ENCODE measurements around the gene MINDY4. TPM values are rescaled to one million over a fixed set of nuclear protein-coding genes. Genes with fewer than 3 reads are reported as not detected.

Gene MINDY4
- total and polyA plus RNA-seq, 8 donors, result 1.6 to 22.8 (median 6.4) TPM; not detected in 1

DNA sequence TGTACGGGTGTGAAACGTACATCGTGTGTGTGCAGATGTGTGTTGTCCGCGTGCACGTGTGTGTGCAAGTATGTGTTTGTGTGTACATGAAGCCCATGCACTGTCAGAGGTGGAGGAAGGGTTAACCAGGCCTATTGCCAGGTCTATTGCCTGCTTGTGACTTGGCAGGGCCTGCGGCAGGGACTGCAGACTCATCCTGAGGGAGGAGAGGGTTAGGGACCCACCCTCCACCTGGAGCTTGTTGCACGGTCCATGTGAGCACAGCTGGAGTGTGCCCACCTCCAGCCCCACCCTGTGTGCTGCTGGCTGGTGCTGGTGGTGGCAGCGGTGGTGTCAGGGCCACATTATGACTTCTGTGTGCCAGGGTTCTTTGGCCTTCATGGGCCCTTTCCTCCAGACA is 133.3 kb downstream of the MINDY4 start:
- Histone ChIP-seq H3K27me3 (peaks cover 0 to 5% (median 0%) of the 10 kb centered on the region in 3 donors), H3K4me3 (no peak overlapping the region), H3K9me3 (no peaks in the 10 kb centered on the region), H3K4me1 (peaks cover 7 to 55% (median 25%) of the 10 kb centered on the region in 4 donors), H3K36me3 (no peaks in the 10 kb centered on the region), H3K27ac (no peak overlapping the region)
- intact Hi-C loops (cut with DNase I; ENCODE audit: low total_unique reads), result no loop called here
- TF ChIP-seq POLR2AphosphoS5 (IDR thresholded peaks at IDR 0.05), result no peak
- TF ChIP-seq, protein P1, sequence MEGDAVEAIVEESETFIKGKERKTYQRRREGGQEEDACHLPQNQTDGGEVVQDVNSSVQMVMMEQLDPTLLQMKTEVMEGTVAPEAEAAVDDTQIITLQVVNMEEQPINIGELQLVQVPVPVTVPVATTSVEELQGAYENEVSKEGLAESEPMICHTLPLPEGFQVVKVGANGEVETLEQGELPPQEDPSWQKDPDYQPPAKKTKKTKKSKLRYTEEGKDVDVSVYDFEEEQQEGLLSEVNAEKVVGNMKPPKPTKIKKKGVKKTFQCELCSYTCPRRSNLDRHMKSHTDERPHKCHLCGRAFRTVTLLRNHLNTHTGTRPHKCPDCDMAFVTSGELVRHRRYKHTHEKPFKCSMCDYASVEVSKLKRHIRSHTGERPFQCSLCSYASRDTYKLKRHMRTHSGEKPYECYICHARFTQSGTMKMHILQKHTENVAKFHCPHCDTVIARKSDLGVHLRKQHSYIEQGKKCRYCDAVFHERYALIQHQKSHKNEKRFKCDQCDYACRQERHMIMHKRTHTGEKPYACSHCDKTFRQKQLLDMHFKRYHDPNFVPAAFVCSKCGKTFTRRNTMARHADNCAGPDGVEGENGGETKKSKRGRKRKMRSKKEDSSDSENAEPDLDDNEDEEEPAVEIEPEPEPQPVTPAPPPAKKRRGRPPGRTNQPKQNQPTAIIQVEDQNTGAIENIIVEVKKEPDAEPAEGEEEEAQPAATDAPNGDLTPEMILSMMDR (IDR thresholded peaks at IDR 0.05), result no peak
- TF ChIP-seq POLR2A (IDR thresholded peaks at IDR 0.05), result no peak
- no peak for TF ChIP-seq EP300 (IDR thresholded peaks at IDR 0.05)
- WGBS, 5 donors, result 75 to 92% (median 87%) methylated on average over 7 to 9 of the region's 9 CpGs
- DNase-seq, result no peak

DNA sequence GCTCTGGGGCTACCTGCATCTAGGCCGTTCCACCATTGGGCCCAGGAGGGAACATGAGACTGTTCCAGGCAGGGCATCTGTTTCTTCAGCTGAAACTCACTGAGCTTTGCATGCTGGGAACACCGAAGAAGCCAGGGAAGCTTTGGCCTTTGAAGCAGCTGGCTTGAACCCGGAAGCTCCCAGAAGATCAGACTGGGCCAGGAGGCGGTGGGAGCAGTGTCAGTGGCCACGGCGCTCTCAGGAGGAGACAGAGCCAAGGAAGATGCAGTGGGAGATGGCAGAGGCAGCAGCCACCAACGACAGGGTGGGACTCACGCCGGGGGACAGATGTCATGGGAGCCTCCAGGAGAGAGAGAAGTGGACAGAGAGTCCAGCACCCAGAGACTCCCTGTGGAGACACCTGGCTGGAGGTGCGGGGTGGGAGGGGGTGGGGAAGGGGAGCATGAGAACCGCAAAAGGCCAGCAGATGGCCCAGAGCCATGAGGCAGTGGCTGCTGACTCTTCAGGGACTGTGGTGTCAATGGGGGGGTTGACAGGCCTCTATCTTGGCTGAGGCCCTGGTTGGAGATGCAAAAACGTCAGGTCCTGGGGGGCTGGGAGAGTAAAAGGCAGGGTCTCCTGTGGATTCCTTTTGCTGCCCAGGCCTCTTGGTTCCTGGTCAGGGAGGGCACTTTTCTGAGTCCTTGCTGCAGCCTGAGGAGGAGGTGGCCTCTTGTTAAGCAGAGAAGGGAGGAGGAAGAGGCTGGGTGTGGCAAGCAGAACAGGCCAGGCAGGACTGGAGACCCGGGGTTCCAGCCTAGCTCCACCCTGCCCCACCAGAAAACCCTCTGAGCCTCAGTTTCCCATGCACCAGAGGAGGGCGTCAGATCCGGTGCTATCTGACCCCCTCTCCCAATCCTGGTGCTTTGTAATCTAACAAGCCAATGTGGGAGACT is 134.1 kb downstream of the MINDY4 start:
- no peak overlapping the region for H3K4me3 ChIP-seq
- H3K36me3 ChIP-seq, result no peaks in the 10 kb centered on the region
- intact Hi-C loops (cut with DNase I; ENCODE audit: low total_unique reads), result no loop called here
- H3K4me1 ChIP-seq, result peaks cover 7 to 55% (median 27%) of the 10 kb centered on the region in 4 donors
- H3K27me3 ChIP-seq, result peaks cover 0 to 6% (median 0%) of the 10 kb centered on the region in 3 donors
- no peak for TF ChIP-seq POLR2AphosphoS5 (IDR thresholded peaks at IDR 0.05)
- no peak for TF ChIP-seq POLR2A (IDR thresholded peaks at IDR 0.05)
- TF ChIP-seq, protein P1 (IDR thresholded peaks at IDR 0.05), result no peak
- no peak for TF ChIP-seq EP300 (IDR thresholded peaks at IDR 0.05)
- peak overlapping the region in 1 of 5 donors; percentile 60 for H3K27ac ChIP-seq
- H3K9me3 ChIP-seq, result no peaks in the 10 kb centered on the region
- DNase-seq, result no peak
- 73 to 85% (median 78%) methylated on average over 15 of the region's 15 CpGs for WGBS, 5 donors

DNA sequence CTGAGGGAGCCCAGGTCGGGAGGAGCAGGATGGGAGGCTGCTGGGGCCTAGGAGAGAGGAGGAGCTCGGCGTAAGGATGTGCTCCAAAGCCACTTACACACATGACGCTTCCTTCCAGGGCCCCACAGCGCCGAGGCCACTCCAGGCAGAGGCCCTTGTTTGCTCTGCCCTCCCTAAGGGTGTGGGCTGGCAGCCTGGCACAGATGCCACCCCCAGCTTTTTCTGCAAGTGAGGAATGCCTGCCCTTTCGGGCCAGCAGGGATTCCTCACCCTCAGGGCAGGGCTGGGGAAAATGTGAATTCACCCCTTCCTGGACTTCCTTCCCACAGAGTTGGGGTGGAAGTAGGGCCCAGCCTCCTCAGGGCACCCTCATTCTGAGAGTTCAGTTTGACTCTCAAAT is 134.8 kb downstream of the MINDY4 start:
- 37 to 80% (median 46%) methylated on average over 6 to 7 of the region's 7 CpGs for WGBS, 5 donors
- peaks cover 0 to 7% (median 0%) of the 10 kb centered on the region in 3 donors for H3K27me3 ChIP-seq
- intact Hi-C loops (cut with DNase I; ENCODE audit: low total_unique reads), result no loop called here
- no peak for DNase-seq
- no peak overlapping the region for H3K4me3 ChIP-seq
- no peaks in the 10 kb centered on the region for H3K36me3 ChIP-seq
- peaks cover 10 to 55% (median 31%) of the 10 kb centered on the region in 4 donors for H3K4me1 ChIP-seq
- no peaks in the 10 kb centered on the region for H3K9me3 ChIP-seq
- H3K27ac ChIP-seq, result peak overlapping the region in 1 of 5 donors; percentile 60
- TF ChIP-seq, protein P1 (IDR thresholded peaks at IDR 0.05), result no peak
- TF ChIP-seq POLR2A (IDR thresholded peaks at IDR 0.05) (no peak), POLR2AphosphoS5 (IDR thresholded peaks at IDR 0.05) (no peak), EP300 (IDR thresholded peaks at IDR 0.05) (no peak)

DNA sequence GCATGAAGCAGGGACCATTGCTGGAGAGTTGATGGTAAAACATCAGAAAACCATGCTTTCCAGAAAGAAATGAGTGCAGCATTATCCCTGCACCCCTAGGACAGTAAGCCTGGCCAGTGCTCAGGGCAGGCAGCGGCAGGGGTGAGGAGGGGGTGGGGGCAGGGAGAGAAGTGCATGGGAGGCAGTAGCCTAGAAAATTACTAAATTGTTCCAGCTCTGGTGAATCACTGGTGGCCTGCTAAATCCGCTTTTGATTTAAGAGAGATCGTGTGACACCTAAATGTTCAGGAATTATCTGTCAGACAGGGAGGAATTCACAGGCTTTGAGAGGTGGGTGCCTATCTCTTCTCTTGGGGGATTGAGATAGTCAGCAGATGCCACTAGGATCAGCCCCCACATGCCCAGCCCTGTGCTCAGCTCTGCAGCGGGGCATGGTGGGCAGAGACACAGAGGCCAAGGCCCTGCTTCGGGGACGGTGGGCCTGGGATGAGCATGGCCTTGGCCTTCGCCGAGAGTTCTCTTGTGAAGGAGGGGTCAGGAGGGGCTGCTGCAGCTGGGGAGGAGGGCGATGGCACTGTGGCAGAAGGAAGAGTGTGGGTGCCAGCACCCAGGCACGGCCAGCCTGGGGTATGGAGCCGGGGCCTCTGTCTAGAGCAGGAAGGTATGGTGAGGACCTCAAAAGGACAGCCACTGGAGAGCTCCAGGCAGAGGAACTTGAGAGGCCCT is 135.5 kb downstream of the MINDY4 start:
- no peak for DNase-seq
- intact Hi-C loops (cut with DNase I; ENCODE audit: low total_unique reads), result no loop called here
- Histone ChIP-seq H3K4me1 (peaks cover 13 to 59% (median 34%) of the 10 kb centered on the region in 4 donors), H3K27ac (peak overlapping the region in 2 of 5 donors; percentile 33 to 60), H3K4me3 (no peak overlapping the region), H3K27me3 (peaks cover 0 to 7% (median 0%) of the 10 kb centered on the region in 3 donors), H3K36me3 (no peaks in the 10 kb centered on the region), H3K9me3 (no peaks in the 10 kb centered on the region)
- 86 to 96% (median 94%) methylated on average over 11 of the region's 11 CpGs for WGBS, 5 donors
- TF ChIP-seq POLR2A (IDR thresholded peaks at IDR 0.05), result no peak
- no peak for TF ChIP-seq POLR2AphosphoS5 (IDR thresholded peaks at IDR 0.05)
- no peak for TF ChIP-seq EP300 (IDR thresholded peaks at IDR 0.05)
- TF ChIP-seq, protein P1 (IDR thresholded peaks at IDR 0.05), result no peak
